HG02763 (cell line): ENCODE data around the gene TEX44.
"Not testable (repeated sequence)": the region's sequence is repeated elsewhere in the genome, so short reads cannot be mapped to it uniquely, and the experiment has no call there.

ENCODE experiments used
- ATAC-seq: cut with Tn5 transposase; IDR thresholded peaks from one replicate; pipeline ENCODE4 v1.9.1; 2021; ENCODE audit warnings: mild to moderate bottlenecking, moderate library complexity; ENCODE audit not compliant: unreplicated experiment

The TEX44 gene

DNA sequence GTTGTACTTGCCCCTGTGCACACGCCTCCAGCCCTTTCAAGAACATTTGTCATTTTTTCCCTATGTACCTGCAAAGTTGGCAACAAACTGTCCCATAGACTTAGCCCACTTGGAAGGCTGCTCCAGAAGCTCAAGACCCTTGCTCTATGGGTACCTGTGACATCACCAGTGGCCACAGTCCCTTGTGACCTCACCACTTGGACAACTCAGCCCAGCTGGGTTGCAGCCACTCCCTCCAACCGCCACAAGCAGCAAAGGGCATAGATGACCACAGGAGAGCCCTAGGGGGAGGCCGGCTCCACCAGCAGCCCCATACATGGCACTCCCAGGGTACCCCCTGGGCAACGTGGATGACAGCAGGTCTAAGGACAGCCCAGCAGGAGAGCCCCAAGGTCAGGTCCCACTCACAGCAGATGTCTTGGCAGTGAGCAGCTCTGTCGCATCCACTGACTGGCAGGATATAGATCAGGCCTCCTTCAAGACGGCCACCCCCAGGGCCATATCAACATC, at the start of gene TEX44:
TEX44 (plus strand) TSS at position 229 of the 510 bp plus-strand sequence; CDS start at position 317, 88 bp downstream.
- no peak for ATAC-seq

- peak; percentile 98 for ATAC-seq
Measured at GRCh38 chr2:231545105-231545902, 47.4 kb upstream of the TEX44 start.

GRCh38 chr2:231546014-231546715, 46.5 kb upstream of the TEX44 start:
- ATAC-seq, result no peak

DNA sequence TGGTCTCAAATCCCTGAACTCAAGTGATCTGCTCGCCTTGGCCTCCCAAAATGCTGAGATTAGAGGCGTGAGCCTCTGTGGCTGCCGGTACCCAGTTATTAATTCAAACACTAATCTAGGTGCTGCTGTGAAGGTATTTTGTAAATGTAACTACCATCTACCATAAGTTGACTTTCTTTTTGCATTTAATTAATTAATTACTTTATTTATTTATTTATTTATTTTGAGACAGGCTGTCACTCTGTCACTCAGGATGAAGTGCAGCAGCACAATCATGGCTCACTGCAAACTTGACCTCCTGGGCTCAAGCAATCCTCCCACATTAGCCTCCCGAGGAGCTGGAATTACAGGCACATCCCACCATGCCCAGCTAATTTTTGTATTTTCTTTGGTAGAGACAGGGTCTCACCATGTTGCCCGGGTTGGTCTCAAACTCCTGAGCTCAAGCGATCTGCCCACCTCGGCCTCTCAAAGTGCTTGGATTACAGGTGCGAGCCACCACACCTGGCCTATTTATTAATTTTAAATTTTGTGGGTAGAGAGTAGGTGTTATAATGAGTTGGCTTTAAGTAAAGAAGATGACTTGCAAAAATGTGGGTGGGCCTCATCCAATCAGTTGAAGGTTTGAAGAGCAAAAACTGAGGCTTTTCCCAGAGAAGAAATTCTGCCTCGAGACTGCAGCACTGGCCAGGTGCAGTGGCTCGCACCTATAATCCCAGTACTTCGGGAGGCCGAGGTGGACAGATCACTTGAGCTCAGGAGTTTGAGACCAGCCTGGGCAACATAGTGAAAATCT, 45.2 kb upstream of the TEX44 start:
- no peak for ATAC-seq

DNA sequence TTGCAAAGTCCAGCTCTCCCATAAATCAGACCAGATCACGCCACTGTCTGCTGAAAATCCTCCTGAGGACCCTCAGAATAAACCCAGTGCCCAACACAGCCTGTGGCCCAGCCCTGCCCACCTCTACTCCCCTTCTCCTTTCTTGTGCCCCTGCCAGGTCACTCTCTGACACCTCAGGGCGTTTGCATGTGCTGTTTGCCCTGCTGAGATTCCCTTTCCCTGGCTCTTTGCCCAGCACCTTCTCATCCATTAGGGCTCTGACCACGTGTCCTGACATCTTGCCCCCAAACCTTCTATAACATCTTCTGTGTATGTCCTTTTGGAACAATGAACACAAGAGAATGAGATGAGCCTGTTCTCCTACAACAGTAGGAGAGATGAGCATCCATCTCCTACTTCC, 43.9 kb upstream of the TEX44 start:
- ATAC-seq, result no peak

GRCh38 chr2:231549446-231550239, 43.0 kb upstream of the TEX44 start:
- ATAC-seq, result no peak

DNA sequence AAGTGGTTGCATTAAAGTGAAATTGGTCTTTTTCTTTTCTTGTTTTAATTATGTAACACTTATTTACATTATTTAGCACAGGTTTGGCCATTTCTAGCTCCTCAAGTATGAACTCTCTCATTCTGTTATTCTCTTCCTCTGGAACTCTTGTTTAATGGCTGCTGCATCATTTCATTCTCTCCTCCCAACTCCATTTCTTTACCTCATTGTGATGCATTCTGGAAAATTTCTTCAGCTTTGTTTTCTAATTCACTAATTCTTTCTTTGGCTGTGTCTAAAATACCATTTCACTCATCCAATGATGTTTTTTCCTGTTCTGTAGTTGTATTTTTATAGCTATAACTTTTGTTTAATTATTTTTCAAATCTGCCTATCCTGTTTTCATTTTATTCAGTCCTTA, 39.9 kb upstream of the TEX44 start:
- no peak for ATAC-seq

DNA sequence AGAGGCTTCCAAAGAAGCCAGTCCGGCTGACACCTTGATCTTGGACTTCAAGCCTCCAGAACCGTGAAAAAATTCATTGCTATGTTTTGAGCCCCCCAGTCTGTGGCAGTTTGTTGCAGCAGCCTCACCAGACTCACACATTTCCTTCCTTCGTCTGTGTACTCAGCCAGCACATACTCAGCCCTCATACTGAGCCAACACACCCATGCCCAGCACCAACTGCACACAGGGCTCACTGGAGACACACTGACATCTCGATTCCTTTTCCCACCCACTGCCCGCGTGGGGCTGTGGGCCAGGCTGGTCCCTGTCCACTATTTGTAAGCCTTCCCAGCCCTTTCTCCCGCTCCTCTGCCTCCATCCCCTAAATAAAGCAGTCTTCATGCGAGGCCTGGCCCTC, 38.3 kb upstream of the TEX44 start:
- ATAC-seq, result no peak

DNA sequence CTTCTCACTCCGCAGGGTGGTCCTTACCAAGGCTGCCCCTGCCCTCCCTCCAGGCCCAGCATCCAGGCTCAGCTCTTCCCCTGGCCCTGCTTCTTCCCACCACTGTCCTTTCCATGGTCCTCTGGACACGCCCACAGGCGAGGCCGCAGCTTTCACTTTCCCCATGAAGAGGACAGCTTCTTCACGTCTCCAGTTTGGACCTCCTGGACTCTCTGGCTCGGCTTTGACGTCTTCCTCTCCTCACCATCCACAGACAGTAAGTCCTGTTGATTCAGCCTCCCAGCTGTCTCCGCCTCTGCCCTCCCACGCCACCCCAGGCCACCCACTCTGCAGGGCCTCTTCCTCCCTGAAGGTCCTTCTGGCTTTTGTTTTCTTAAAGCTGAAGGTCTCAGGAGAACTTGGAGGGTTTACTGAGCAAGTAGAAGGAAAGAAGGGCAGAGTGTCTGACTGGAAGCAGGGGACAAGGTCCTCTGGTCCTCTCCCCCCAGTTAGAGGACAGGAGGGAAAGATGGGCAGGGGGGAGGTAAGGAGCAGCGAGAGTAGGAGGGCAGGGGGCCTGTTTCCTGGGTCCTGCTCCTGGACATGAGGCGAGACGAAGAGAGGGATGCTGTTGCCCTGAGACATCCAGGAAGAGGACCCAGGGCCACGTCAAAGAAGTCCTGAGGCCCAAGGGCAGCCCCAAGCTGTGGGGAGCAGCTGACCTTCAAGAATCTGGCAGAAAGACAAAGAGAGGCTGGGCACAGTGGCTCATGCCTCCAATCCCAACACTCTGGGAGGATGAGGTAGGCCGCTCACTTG, 37.7 kb upstream of the TEX44 start:
- ATAC-seq, result no peak

DNA sequence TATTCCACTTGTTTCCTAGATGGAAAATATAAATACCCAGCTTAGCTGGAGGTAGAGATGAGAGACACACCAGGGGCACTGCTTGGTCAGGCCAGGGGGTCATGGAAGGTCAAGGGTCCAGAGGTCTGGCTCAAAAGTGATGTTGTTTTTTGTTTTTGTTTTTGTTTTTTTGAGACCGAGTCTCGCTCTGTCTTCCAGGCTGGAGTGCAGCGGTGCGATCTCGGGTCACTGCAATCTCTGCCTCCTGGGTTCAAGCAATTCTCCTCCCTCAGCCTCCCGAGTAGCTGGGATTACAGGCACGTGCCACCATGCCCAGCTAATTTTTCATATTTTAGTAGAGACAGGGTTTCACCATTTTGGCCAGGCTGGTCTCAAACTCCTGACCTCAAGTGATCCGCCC, 36.2 kb upstream of the TEX44 start:
- not testable (repeated sequence) for ATAC-seq

GRCh38 chr2:231556981-231557380, 35.7 kb upstream of the TEX44 start:
- ATAC-seq, result peak; percentile 2

DNA sequence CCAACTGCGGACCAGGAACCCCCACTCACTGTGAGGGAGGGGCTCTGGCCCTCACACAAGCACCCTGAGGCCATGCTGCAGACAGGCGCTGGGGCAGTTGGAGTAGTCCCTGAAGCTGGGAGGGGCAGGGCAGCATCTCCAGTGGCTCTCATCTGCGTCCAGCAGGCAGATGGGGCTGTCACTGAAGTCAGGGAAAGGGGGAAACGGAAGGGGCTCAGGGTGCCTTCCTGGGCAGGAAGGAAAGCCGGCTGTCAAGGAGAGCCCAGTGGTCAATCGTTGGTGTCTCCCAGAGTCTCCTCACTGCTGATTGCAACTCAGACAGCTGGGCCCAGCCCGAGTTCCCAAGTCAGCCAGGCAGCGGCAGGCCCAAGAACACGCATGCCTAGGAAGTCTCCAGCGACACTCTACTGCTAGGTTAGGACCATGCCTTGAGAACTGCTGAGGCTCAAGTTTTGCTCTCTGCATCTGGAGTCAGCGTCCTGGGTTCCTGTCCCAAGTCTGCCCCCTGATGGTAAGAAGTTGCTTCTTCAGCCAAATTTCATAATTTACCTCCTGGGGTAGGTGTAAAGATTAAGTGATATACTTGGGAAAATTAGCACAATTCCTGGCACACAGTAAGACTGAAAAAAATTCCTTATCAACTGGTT, 35.0 kb upstream of the TEX44 start:
- peak; percentile 61 for ATAC-seq

DNA sequence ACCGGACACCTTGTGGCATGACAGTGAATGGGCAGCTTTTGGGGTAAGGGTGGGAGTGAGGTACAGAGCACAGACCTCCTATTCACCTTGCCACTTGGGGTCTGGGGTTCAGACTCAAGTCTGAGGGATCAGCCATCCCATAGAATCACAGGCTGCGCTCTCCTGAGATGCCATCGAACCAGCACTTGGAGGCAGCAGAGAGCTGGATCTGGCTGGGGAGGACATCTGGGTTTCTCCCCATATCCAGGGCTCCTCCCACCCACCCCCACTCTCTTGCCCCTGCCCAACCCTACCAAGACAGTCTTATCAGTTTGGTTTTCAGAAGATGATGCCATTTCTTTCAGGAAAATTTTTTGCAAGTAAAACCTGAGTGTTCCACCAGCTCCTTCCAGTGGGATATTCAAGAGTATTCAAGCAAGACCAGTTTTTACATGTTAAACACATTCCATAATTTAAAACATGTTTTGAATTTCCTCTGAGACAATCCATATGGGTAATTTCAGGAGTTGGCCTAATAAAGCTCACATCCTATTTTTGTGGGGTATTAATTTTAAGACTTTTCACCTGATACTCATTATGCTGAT, 29.2 kb upstream of the TEX44 start:
- no peak for ATAC-seq

DNA sequence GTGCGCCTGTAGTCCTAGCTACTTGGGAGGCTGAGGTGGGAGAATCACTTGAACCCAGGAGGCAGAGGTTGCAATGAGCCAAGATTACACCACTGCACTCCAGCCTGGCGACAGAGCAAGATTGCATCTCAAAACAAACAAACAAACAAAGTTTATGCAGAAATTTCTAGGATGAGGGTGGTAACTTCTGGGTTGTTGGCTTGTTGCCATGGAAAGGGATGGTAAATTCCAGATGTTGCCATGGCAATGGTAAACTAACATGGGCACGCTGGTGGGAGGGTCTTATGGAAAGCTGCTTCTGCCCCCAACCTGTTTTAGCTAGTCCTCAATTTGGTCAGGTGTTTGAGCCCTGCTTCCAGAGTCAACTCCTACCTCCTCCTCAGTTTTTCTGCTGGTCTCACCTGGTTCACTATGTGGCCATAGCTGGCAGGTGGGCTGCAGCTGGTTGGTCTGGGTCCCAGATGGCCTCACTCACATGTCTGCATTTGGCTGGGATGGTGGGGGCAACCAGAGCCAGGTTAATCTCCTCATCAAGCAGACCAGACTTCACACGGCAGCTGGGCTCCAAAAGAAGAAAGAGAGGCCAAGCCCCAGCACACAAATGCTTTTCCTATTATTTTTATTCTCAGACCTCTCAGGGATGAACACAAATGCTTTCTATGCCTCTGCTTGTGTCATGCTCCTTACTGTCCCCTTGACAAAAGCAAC, 26.6 kb upstream of the TEX44 start:
- no peak for ATAC-seq

DNA sequence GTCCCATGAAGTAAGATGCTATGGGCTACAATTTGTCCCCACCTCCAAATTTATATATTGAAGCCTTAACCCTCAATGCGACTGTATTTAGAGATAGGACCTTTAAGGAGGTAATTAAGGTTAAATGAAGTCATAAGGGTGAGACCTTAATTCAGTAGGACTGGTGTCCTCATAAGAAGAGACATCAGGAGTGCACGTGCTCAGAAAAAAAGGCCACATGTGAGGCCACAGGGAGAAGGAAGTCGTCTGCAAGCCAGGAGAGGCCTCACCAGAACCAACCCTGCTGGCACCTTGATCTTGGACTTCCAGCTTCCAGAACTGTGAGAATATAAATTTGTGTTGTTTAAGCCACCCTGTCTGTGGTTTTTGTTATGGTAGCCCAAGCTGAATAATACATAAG, 25.5 kb upstream of the TEX44 start:
- ATAC-seq, result no peak

- ATAC-seq, result no peak
Measured at GRCh38 chr2:231568098-231568784, 24.4 kb upstream of the TEX44 start.

DNA sequence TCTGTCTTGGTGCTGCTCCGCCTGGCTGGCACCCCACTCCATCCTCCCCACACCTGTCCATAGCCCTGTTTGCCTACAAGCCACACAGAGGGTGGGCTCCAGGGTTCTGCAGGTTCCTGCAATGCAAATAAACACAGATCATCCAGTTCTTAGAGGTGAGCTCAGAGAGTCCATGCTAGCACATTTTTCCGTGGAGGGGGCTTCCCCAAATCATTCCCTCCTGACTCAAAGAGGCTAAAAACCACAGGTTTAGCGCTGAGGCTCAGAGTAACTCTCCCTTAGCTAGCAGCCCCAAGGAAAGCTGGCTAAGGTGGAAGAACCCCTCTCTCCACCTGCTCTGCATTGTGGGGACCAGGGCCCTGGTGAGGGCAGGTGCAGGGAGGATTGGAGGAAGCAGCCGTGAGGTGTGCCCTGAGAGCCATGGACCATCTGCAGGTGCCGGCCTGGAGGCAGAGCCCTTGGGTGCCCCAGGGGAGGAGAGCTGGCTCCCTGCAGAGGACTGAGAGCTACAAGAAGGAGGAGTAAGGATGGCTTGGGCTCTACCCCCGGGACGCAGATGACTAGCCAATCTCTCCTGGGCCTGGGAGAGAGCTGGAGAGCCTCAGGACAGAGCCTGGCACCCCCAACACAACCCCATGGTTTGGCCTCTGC, 23.8 kb upstream of the TEX44 start:
- no peak for ATAC-seq
